NCI-H1694 (cell line): ENCODE data around the gene FOXL2.
A peak's percentile ranks its signal among the peaks of the same experiment; 100 is the strongest.
"Not testable (repeated sequence)": the region's sequence is repeated elsewhere in the genome, so short reads cannot be mapped to it uniquely, and the experiment has no call there.

Experiments used
- DNase-seq: peaks from one replicate; lab custom pipeline; 2025; lab: John Stamatoyannopoulos, UW

The FOXL2 gene

DNA sequence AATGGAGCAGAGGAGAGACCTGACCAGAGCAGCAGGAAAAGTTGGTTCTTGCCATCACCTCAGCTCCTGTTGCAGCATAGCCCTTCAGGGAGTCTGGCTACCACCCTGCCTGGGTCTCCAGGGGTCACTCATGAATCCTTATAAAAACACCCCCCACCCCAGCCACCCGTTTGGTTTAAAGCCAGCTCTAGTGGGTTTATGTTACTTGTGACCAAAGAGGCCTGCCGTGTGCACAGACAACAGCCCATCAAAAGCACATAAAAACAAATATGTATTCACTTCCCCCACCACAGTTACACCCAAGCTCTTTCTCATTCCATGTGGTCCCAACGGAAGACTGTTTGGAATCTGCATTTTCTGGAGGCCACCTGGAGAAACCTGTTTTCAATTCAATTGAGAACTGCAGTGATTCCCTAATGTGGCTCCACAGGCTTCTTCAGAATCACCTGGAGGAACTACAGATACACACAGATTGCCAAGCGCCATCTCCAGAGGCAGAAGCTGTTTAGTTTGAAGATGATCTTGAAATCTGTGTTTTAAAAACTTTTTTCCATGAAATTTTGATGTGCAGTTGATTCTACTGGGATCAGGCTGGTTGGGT is 13.8 kb downstream of the FOXL2 start:
- no peak for DNase-seq

GRCh38 chr3:138928727-138929372 is 18.1 kb downstream of the FOXL2 start:
- DNase-seq, result no peak

DNA sequence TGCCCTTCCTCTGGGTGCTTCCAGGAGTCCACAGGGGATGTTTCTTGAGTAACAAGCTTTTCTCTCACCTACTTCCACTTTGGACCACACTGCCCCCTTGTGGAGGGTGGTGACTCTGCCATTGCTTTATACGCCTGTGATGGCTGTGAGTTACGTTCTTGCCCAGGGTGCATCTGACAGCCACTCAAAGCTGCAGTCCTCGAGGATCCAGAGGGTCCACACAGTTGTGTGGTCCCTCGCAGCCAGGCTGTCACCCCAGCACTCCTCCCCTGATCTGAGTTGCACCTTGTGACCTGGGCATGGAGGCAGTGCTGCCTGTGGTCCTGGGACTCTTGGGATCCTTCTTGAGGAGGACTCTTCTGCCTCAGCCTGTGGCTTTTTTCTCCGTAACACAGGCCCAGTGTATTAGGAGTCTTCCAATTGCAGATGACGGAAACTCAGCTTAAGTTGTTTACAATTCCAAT is 23.4 kb downstream of the FOXL2 start:
- peak; percentile 82 for DNase-seq

DNA sequence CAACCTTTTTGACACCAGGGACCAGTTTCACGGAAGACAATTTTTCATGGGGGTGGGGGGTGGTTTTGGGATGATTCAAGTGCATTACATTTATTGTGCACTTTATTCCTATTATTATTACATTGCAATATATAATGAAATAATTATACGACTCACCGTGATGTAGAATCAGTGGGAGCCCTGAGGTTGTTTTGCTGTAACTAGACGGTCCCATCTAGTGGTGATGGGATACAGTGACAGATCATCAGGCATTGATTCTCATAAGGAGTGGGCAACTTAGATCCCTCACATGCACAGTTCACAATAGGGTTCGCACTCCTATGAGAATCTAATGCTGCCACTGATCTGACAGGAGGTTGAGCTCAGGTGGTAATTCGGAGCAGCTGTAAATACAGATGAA is 24.5 kb downstream of the FOXL2 start:
- not testable (repeated sequence) for DNase-seq

DNA sequence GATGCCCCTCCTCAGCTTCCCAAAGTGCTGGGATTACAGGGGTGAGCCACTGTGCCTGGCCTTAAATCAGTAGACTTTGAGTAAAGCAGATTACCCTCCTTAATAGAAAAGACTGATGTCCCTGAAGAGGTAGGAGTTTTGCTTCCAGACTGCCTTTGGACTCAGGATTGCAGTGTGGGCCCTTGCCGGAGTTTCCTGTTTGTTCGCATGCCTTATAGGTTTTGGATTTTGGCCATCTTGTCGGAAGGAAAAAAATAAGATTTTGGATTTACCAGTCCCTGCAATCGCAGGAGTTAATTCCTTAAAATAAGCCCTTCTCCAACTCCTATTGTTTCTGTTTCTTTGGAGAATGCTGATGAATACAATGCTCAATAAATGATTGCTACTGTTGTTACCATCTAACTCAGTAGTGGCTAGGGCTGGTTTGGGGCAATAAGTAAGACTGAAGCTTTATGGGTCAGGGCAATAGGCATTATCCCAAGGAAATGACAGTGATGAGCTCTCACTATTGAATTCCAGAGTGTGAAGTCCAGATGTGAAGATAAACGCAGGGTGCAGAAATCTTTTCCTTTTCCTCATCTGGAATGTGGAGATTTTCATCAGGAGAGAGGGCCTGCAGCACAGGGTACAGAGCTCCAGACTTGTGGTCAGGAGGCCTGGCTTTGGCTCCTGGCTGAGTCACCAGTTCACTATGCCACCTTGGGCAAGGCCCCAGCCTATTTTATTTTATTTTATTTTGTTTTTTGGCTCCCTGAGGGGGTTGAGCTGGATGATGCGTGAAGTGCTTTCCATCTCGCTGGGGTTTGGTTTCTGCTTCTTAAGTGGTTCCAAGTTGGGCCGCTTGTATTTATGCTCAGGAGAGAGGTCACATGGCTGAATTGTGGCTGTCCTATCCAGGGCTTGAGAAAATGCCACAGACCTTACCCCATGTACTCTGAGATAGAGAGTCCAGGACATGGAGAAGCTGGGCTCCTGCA is 25.3 kb downstream of the FOXL2 start:
- no peak for DNase-seq

GRCh38 chr3:138919325-138919724 is 27.6 kb downstream of the FOXL2 start:
- DNase-seq, result no peak

GRCh38 chr3:138916824-138917223 is 30.1 kb downstream of the FOXL2 start:
- no peak for DNase-seq

- peak; percentile 82 for DNase-seq
Observed at GRCh38 chr3:138915503-138916498, 31.1 kb downstream of the FOXL2 start.

GRCh38 chr3:138914870-138915502 is 32.0 kb downstream of the FOXL2 start:
- DNase-seq, result peak; percentile 51

DNA sequence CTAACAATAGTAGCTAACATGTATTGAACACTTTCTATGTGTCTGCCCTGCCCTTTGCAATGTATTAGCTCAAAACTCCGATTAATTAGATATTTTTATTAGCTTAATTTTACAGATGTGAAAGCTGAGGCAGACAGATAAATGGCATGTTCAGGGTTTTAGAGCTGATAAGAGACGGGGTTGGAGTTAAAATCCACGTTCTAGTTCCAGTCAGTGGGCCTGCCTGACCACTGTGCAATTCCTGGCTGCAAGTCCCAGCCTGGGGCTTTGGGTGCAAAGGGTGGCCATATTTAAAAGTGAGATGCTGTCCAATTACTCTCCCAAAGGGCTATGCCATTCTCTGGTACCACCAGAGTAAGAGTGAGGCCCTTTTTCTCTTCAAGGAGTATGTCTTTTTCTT is 33.2 kb downstream of the FOXL2 start:
- DNase-seq, result no peak

DNA sequence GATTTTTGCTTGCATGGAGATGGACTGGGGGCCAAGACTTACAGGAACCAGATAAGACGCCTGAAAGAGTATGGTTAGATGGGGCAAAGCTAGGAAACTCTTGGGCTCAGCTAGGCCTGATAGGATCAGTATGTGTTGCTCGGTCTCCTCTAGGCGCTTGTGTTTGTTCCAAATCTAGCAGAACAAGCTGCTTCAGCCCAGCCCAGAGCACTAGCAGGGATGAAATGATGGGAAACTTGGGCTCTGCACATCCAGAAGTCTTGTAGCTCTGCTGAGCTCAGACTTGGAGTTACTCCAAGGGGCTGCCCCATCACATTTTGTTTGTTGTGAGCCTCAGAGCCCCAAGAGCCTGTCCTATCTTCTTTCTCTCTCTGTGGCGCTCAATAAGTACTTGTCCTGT is 34.7 kb downstream of the FOXL2 start:
- DNase-seq, result no peak

DNA sequence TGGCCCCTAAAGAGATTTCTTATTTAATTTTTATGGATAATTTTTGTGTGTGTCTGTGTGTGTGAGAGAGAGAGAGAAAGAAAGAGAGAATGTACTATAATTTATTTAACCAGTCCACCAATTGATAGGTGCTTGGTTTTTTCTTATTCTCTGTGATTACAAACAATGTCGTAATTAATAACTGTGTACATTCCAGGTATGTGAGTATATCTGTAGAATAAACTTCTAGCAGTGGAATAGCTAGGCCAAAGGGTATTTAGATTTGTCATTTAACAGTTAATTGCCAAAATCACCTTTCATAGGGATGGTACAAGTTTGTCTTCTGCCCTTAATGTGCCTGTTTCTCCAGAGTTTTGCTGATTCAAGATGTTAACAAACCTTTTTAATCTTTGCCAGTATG is 35.3 kb downstream of the FOXL2 start:
- DNase-seq, result no peak

DNA sequence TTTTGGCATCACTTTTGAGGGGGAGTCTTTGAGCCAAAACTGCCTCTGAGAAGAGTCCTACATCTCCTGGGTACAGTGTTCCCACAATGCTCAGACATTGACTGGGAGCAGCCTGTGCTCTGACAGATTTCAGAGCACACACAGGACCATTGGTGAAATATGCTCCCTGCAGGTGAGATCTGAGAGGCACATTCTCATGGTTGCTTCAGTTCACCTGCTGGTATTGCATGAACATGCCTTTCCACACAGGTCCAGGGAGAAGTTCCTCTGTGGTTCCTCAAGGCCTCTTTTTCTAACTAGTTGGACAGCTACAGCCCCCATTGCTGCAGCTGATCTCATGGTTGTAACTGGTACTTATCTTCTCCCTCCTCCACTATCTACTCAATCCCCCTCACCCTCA is 37.0 kb downstream of the FOXL2 start:
- no peak for DNase-seq

- no peak for DNase-seq
Observed at GRCh38 chr3:138908846-138909245, 38.1 kb downstream of the FOXL2 start.

DNA sequence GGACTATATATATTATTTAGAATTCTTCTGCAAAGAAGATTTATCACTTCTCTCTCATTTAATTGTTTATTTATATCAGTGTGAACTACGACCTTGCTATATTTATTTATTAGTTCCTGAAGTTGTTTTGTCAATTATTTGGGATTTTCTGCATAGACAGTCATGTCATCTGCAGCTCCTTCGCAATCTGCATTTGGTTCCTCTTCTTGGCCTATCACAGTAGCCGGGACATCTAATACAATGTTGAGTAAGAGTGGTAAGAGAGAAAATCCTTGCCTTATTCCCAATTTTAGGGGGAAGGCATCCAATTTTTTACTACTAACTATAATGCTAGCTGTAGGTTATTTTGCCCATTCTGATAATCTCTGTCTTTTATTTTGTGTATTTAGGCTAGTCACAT is 39.4 kb downstream of the FOXL2 start:
- no peak for DNase-seq

GRCh38 chr3:138902171-138902570 is 44.8 kb downstream of the FOXL2 start:
- no peak for DNase-seq

DNA sequence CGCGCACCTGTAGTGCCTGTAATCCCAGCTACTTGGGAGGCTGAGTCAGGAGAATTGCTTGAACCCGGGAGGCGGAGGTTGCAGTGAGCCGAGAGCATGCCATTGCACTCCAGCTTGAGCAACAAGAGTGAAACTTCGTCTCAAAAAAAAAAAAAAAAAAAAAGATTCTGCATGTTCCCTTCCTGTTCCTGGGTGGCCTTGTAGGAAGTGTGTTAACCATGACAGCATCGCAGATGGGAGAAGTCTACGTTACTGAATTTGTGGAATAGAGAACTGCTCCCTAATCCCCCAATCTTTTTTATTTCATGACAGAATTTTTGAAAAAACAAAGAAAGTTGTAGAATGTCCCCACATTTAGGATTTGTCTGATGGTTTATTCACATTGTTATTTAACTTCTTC is 45.4 kb downstream of the FOXL2 start:
- no peak for DNase-seq

- no peak for DNase-seq
Observed at GRCh38 chr3:138899351-138899991, 47.5 kb downstream of the FOXL2 start.

DNA sequence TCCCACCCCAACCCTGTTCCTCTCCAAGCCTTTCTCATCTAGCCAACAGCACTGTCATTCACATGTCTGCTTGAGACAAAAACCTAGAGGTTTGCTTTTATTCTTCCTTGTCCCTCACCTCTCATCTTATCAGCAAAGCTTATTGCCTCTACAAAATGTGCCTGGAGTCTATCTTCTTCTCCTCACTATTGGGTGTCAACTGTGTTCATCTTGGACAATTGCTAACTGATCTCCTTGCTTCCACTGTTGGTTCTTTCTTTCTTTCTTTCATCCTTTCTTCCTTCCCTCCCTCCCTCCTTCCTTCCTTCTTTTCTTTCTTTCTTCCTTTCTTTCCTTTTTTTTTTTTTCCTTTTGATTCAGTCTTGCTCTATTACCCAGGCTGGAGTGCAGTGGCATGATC is 48.2 kb downstream of the FOXL2 start:
- DNase-seq, result no peak

GRCh38 chr3:138898301-138898700 is 48.6 kb downstream of the FOXL2 start:
- no peak for DNase-seq
